ENCODE data around the gene FBXO21.

FBXO21 gene

GRCh38 chr12:117218149-117218548 lies 27.9 kb upstream of the FBXO21 start:
- H3K27me3 ChIP-seq (ENCODE audit: insufficient read depth, poor library complexity, severe bottlenecking), result no peaks in the 10 kb centered on the region
- DNase-seq (ENCODE audit: low spot score) (no peak), ATAC-seq (ENCODE audit: low read depth) (no peak)
- no peaks in the 10 kb centered on the region for H3K36me3 ChIP-seq (ENCODE audit: low read depth)
- TF ChIP-seq CTCF (IDR thresholded peaks at IDR 0.05; ENCODE audit: poor library complexity, severe bottlenecking), result no peak
- H3K27ac ChIP-seq (ENCODE audit: poor library complexity, severe bottlenecking), result no peak overlapping the region
- H3K4me3 ChIP-seq (ENCODE audit: severe bottlenecking), result no peak overlapping the region
- no peaks in the 10 kb centered on the region for H3K9me3 ChIP-seq (ENCODE audit: severe bottlenecking)
- H3K4me1 ChIP-seq (ENCODE audit: insufficient read depth, poor library complexity, severe bottlenecking), result no peaks in the 10 kb centered on the region

GRCh38 chr12:117216686-117217085 lies 26.4 kb upstream of the FBXO21 start:
- no peak for TF ChIP-seq CTCF (IDR thresholded peaks at IDR 0.05; ENCODE audit: poor library complexity, severe bottlenecking)
- Histone ChIP-seq H3K27me3 (ENCODE audit: insufficient read depth, poor library complexity, severe bottlenecking) (no peaks in the 10 kb centered on the region), H3K27ac (ENCODE audit: poor library complexity, severe bottlenecking) (no peak overlapping the region), H3K4me1 (ENCODE audit: insufficient read depth, poor library complexity, severe bottlenecking) (no peaks in the 10 kb centered on the region), H3K4me3 (ENCODE audit: severe bottlenecking) (no peak overlapping the region), H3K36me3 (ENCODE audit: low read depth) (no peaks in the 10 kb centered on the region), H3K9me3 (ENCODE audit: severe bottlenecking) (no peaks in the 10 kb centered on the region)
- DNase-seq (ENCODE audit: low spot score) (no peak), ATAC-seq (ENCODE audit: low read depth) (no peak)

- Histone ChIP-seq H3K9me3 (ENCODE audit: severe bottlenecking) (no peaks in the 10 kb centered on the region), H3K4me1 (ENCODE audit: insufficient read depth, poor library complexity, severe bottlenecking) (no peaks in the 10 kb centered on the region), H3K27me3 (ENCODE audit: insufficient read depth, poor library complexity, severe bottlenecking) (no peaks in the 10 kb centered on the region), H3K4me3 (ENCODE audit: severe bottlenecking) (no peak overlapping the region), H3K36me3 (ENCODE audit: low read depth) (no peaks in the 10 kb centered on the region), H3K27ac (ENCODE audit: poor library complexity, severe bottlenecking) (no peak overlapping the region)
- ATAC-seq (ENCODE audit: low read depth) (no peak), DNase-seq (ENCODE audit: low spot score) (no peak)
- TF ChIP-seq CTCF (IDR thresholded peaks at IDR 0.05; ENCODE audit: poor library complexity, severe bottlenecking), result no peak
These were observed 24.5 kb upstream of the FBXO21 start for GRCh38 chr12:117214797-117215196.

GRCh38 chr12:117213295-117213808 lies 23.1 kb upstream of the FBXO21 start:
- ATAC-seq (ENCODE audit: low read depth), result no peak

More at GRCh38 chr12:117213295-117213808, 23.1 kb upstream of the FBXO21 start:
- Histone ChIP-seq H3K27ac (ENCODE audit: poor library complexity, severe bottlenecking) (no peak overlapping the region), H3K4me3 (ENCODE audit: severe bottlenecking) (no peak overlapping the region), H3K9me3 (ENCODE audit: severe bottlenecking) (no peaks in the 10 kb centered on the region), H3K27me3 (ENCODE audit: insufficient read depth, poor library complexity, severe bottlenecking) (no peaks in the 10 kb centered on the region), H3K4me1 (ENCODE audit: insufficient read depth, poor library complexity, severe bottlenecking) (no peaks in the 10 kb centered on the region), H3K36me3 (ENCODE audit: low read depth) (no peaks in the 10 kb centered on the region)
- no peak for TF ChIP-seq CTCF (IDR thresholded peaks at IDR 0.05; ENCODE audit: poor library complexity, severe bottlenecking)
- DNase-seq (ENCODE audit: low spot score), result no peak

Measured in RWPE2 (cell line).